ENCODE measurements around the gene PPM1A. TPM values are rescaled to one million over a fixed set of nuclear protein-coding genes. Genes with fewer than 3 reads are reported as not detected.

PPM1A gene
- 41.7 and 49.2 TPM in 2 replicates for total RNA-seq (2021)
- long read RNA-seq, full-length matches to known transcripts, result 20 of 51 reads
- long read RNA-seq, partial matches to known transcripts, result 8 of 51 reads
- long read RNA-seq, other reads (novel, unspliced or antisense), result 23 of 51 reads

- peaks cover 1 to 3% of the 10 kb centered on the region in 2 experiments; a peak in 3 of 5 replicates for H3K9me3 Mint-ChIP-seq
Observed at GRCh38 chr14:60248697-60249318, at the start of gene PPM1A. Gene PPM1A (plus strand): TSS chr14:60249221. CDS start chr14:60282704, 33,483 bp downstream.

More at GRCh38 chr14:60248697-60249318, at the start of gene PPM1A:
- no peak within 1 kb of the TSS for H2BK20ac ChIP-seq (ENCODE audit: low read depth, low read length, poor library complexity, severe bottlenecking)
- no peak within 1 kb of the TSS for H3K23ac ChIP-seq (ENCODE audit: insufficient read length, low read depth, low read length)
- H4K20me1 ChIP-seq (ENCODE audit: control insufficient read depth, insufficient read depth, insufficient read length), result no peaks in the 10 kb centered on the region
- H3K27ac ChIP-seq (ENCODE audit: insufficient read length, low read depth, low read length), result peak within 1 kb of the TSS; percentile 43
- no peak for TF ChIP-seq CTCF (conservative IDR thresholded peaks at IDR 0.05)
- no peak within 1 kb of the TSS for H2AFZ ChIP-seq (ENCODE audit: low read length)
- peak within 1 kb of the TSS; percentile 85 for H4K91ac ChIP-seq (ENCODE audit: insufficient read length, low read depth, low read length)
- no peaks in the 10 kb centered on the region for H3K9me3 ChIP-seq (ENCODE audit: control insufficient read depth, low read depth, low read length)
- peak within 1 kb of the TSS; percentile 59 for H3K4ac ChIP-seq (ENCODE audit: low read depth, low read length)
- peak within 1 kb of the TSS; percentile 71 for H2BK12ac ChIP-seq (ENCODE audit: insufficient read length, low read depth, low read length)
- no peak within 1 kb of the TSS for H3K56ac ChIP-seq (ENCODE audit: insufficient read length, low read depth, low read length)
- Mint-ChIP-seq H3K4me1 (peaks cover 61 to 62% of the 10 kb centered on the region in 2 experiments), H3K27ac (peak within 1 kb of the TSS; percentile 100), H3K27me3 (ENCODE audit: low read depth) (no peaks in the 10 kb centered on the region), H3K36me3 (ENCODE audit: insufficient read depth in 1 of 3, low read depth in 3 of 3) (peaks cover 0 to 2% (median 0%) of the 10 kb centered on the region in 3 experiments; a peak in 3 of 7 replicates), H3K4me3 (peak within 1 kb of the TSS; percentile 84 to 93)
- no CpG with 5 or more reads among the region's 74 CpGs for WGBS (ENCODE audit: extremely low coverage, insufficient read length, low lambda C conversion rate)
- H3K27me3 ChIP-seq (ENCODE audit: insufficient read depth, low read length), result no peaks in the 10 kb centered on the region
- peak within 1 kb of the TSS; percentile 91 for H3K9ac ChIP-seq (ENCODE audit: extremely low read depth, insufficient read length, low read length)
- no peak within 1 kb of the TSS for H4K8ac ChIP-seq (replicated peaks; ENCODE audit: insufficient read length, low read depth, low read length)
- DNase-seq, result peak; percentile 96
- H3K4me2 ChIP-seq (ENCODE audit: insufficient read depth, insufficient read length, low read length), result peak within 1 kb of the TSS; percentile 84
- peak within 1 kb of the TSS; percentile 4 for H2AK5ac ChIP-seq (ENCODE audit: insufficient read length, low read length)
- peak within 1 kb of the TSS; percentile 85 for H2BK120ac ChIP-seq (ENCODE audit: low read depth, low read length, poor library complexity, severe bottlenecking)
- H3K79me2 ChIP-seq (ENCODE audit: insufficient read depth, low read length), result peaks cover 20% of the 10 kb centered on the region; the same call in 1 of the 2 replicates
- H2BK15ac ChIP-seq (ENCODE audit: low read depth, low read length), result no peak within 1 kb of the TSS
- peaks cover 12% of the 10 kb centered on the region for H3K23me2 ChIP-seq (ENCODE audit: insufficient read length, low read depth, low read length, poor library complexity, severe bottlenecking)
- H3K4me1 ChIP-seq (ENCODE audit: insufficient read depth, low read length), result peaks cover 5% of the 10 kb centered on the region
- H3K14ac ChIP-seq (ENCODE audit: insufficient read depth, low read length), result peak within 1 kb of the TSS; percentile 97
- H3T11ph ChIP-seq (ENCODE audit: low read length), result peak within 1 kb of the TSS; percentile 3
- peak within 1 kb of the TSS; percentile 32 for H2BK5ac ChIP-seq (ENCODE audit: insufficient read length, low read length)
- H4K5ac ChIP-seq (ENCODE audit: insufficient read length, low read depth, low read length), result peak within 1 kb of the TSS; percentile 45
- no peaks in the 10 kb centered on the region for H3K79me1 ChIP-seq (ENCODE audit: insufficient read depth, low read depth, low read length, poor library complexity, severe bottlenecking)
- H3K18ac ChIP-seq (ENCODE audit: insufficient read length, low read depth, low read length), result peak within 1 kb of the TSS; percentile 97

Measured in H9 (cell line).